Activated naive CD4-positive, alpha-beta T cell treated with anti-CD3 and anti-CD28 coated beads for 36 hours (primary cell): ENCODE data around the gene IL36A. TPM values are rescaled to one million over a fixed set of nuclear protein-coding genes. Genes with fewer than 3 reads are reported as not detected.
A peak's percentile ranks its signal among the peaks of the same experiment; 100 is the strongest.

Experiments used
- CTCF ChIA-PET: fragments of 350-600 bp; sonication (Branson Sonifier 250); formaldehyde crosslinking; loops from one replicate; lab custom pipeline; 2021; ENCODE audit warnings: antibody characterized with exemption; lab: Charles Lee
- DNase-seq: peaks from one replicate; pipeline ENCODE4 v3.0.0-alpha.2; 2020
- H3K27ac Mint-ChIP-seq: one replicate; pipeline ENCODE4 v1.8.0; 2021; ENCODE audit warnings: mild to moderate bottlenecking, mixed read lengths
- H3K27me3 Mint-ChIP-seq: one replicate; pipeline ENCODE4 v1.8.0; 2021; ENCODE audit warnings: low read depth, mixed read lengths
- H3K36me3 Mint-ChIP-seq: one replicate; pipeline ENCODE4 v1.8.0; 2021; ENCODE audit warnings: low read depth, mixed read lengths
- H3K4me1 Mint-ChIP-seq: one replicate; pipeline ENCODE4 v1.8.0; 2021; ENCODE audit warnings: low read depth, mixed read lengths
- H3K4me3 Mint-ChIP-seq: one replicate; pipeline ENCODE4 v1.8.0; 2021; ENCODE audit warnings: mild to moderate bottlenecking, moderate library complexity, mixed read lengths
- H3K9me3 Mint-ChIP-seq: one replicate; pipeline ENCODE4 v1.8.0; 2021; ENCODE audit warnings: mixed read lengths
- intact Hi-C: fragments of 100-400 bp; cut with micrococcal nuclease; formaldehyde crosslinking; loops from one replicate; pipeline ENCODE4 v1.15.1; 2023
- total RNA-seq, 2 experiments: library from RNA; stranded (reverse); gene quantifications; one replicate each; pipeline ENCODE4 v1.2.3, GENCODE V29; 2021

IL36A gene
- total RNA-seq, 2 experiments from 2014 or later: not detected

DNA sequence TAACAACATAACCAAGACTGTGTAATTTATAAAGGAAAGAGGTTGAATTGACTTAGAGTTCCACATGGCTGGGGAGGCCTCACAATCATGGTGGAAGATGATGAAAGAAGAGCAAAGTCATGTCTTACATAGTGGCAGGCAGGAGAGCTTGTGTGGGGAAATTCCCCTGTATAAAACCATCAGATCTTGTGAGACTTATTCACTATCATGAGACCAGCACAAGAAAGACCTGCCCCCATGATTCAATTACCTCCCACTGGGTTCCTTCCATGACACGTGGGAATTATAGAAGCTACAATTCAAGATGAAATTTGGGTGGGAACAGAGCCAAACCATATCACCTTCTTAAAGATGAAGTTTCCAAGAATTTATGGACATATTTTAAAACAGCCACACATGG, 51.3 kb downstream of the IL36A start:
- H3K27ac Mint-ChIP-seq: peak overlapping the region; percentile 77
- H3K9me3 Mint-ChIP-seq: peaks cover 26% of the 10 kb centered on the region
- H3K36me3 Mint-ChIP-seq: peaks cover 13% of the 10 kb centered on the region
- peak; percentile 10 for DNase-seq
- intact Hi-C loops: loop anchor here (5.0 kb wide), 1 partner anchor 59 kb away; no protein-coding TSS in a partner anchor
- CTCF ChIA-PET: interaction anchor here (0.7 to 1.2 kb wide), 3 partner anchors 22 to 165 kb away, joined by 3 to 4 read pairs (median 4); no protein-coding TSS in a partner anchor
- no peak overlapping the region for H3K4me3 Mint-ChIP-seq
- no peaks in the 10 kb centered on the region for H3K27me3 Mint-ChIP-seq
- H3K4me1 Mint-ChIP-seq: peaks cover 13% of the 10 kb centered on the region

DNA sequence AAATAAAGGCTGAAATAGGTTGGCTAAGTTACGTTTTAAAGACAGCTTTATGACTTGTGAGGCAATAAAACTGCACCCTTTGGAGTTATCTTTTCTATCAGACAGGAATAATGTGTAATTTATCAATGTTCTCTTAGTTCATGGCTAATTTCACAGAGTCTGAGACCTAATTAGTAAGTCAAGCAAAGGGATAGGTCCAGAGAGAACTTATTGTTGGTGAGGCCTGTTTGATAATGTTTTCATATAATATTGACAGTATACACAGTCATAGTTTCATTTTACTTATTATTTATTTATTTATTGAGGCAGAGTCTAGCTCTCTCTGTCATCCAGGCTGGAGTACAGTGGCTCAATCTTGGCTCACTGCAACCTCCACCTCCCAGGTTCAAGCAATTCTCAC, 51.9 kb downstream of the IL36A start:
- Mint-ChIP-seq H3K9me3 (peaks cover 26% of the 10 kb centered on the region), H3K36me3 (peaks cover 13% of the 10 kb centered on the region), H3K27ac (no peak overlapping the region), H3K4me3 (no peak overlapping the region), H3K27me3 (no peaks in the 10 kb centered on the region), H3K4me1 (peaks cover 13% of the 10 kb centered on the region)
- no peak for DNase-seq
- CTCF ChIA-PET: interaction anchor here (0.7 to 1.2 kb wide), 3 partner anchors 21 to 165 kb away, joined by 3 to 4 read pairs (median 4); no protein-coding TSS in a partner anchor
- intact Hi-C loops: loop anchor here (5.0 kb wide), 1 partner anchor 60 kb away; no protein-coding TSS in a partner anchor

Other genes with a start within 250 kb of the IL36A start
- gene CKAP2L, start 240.8 kb upstream of the IL36A start, total RNA-seq: 10 to 100 TPM; 49.2 to 50.8 TPM
- under 1 TPM; 0.17 to 0.29 TPM for gene IL1A, start 221.0 kb upstream of the IL36A start, total RNA-seq
- gene IL1B, start 168.7 kb upstream of the IL36A start, total RNA-seq: not detected
- not detected for gene IL37, start 94.3 kb upstream of the IL36A start, total RNA-seq
- not detected for gene IL36G, start 27.5 kb upstream of the IL36A start, total RNA-seq
- gene IL36B, start 47.4 kb downstream of the IL36A start, total RNA-seq: not detected
- not detected for gene IL36RN, start 53.7 kb downstream of the IL36A start, total RNA-seq
- gene IL1F10, start 62.5 kb downstream of the IL36A start, total RNA-seq: not detected
- 1 to 10 TPM in 1 of 2 experiments, under 1 TPM in 1; 0.77 to 1.2 TPM for gene IL1RN, start 122.1 kb downstream of the IL36A start, total RNA-seq
- 10 to 100 TPM; 85.9 to 87.4 TPM for gene PSD4, start 168.5 kb downstream of the IL36A start, total RNA-seq